GM21825 (cell line): ENCODE data around the gene SLC2A10.

Source experiments
- ATAC-seq: cut with Tn5 transposase; IDR thresholded peaks from one replicate; pipeline ENCODE4 v1.9.1; 2021; ENCODE audit warnings: mild to moderate bottlenecking, moderate library complexity; ENCODE audit not compliant: unreplicated experiment

Gene SLC2A10

GRCh38 chr20:46681032-46681854 is 28.2 kb upstream of the SLC2A10 start:
- no peak for ATAC-seq

- ATAC-seq, result no peak
Observed at GRCh38 chr20:46682063-46682821, 27.2 kb upstream of the SLC2A10 start.

GRCh38 chr20:46683011-46683667 is 26.3 kb upstream of the SLC2A10 start:
- no peak for ATAC-seq

- ATAC-seq, result no peak
Observed at GRCh38 chr20:46683668-46683938, 25.8 kb upstream of the SLC2A10 start.

- ATAC-seq, result no peak
Observed at GRCh38 chr20:46683939-46684750, 25.3 kb upstream of the SLC2A10 start.

- no peak for ATAC-seq
Observed at GRCh38 chr20:46688151-46689081, 21.0 kb upstream of the SLC2A10 start.

- peak; percentile 84 for ATAC-seq
Observed at GRCh38 chr20:46689082-46689753, 20.2 kb upstream of the SLC2A10 start, which contains the start of gene TP53RK. TP53RK (minus strand) TSS chr20:46689444; CDS start chr20:46689414, 30 bp downstream.

- ATAC-seq, result no peak
Observed at GRCh38 chr20:46689754-46690085, 19.7 kb upstream of the SLC2A10 start.

- ATAC-seq, result no peak
Observed at GRCh38 chr20:46690219-46691106, 19.0 kb upstream of the SLC2A10 start.

GRCh38 chr20:46691196-46691595 is 18.3 kb upstream of the SLC2A10 start:
- no peak for ATAC-seq

- ATAC-seq, result no peak
Observed at GRCh38 chr20:46694484-46694883, 15.0 kb upstream of the SLC2A10 start.

GRCh38 chr20:46695892-46696291 is 13.6 kb upstream of the SLC2A10 start:
- no peak for ATAC-seq

- no peak for ATAC-seq
Observed at GRCh38 chr20:46696791-46697279, 12.6 kb upstream of the SLC2A10 start.

GRCh38 chr20:46698788-46699187 is 10.7 kb upstream of the SLC2A10 start:
- ATAC-seq, result no peak

- no peak for ATAC-seq
Observed at GRCh38 chr20:46699651-46700359, 9.6 kb upstream of the SLC2A10 start.

GRCh38 chr20:46700481-46700880 is 9.0 kb upstream of the SLC2A10 start:
- no peak for ATAC-seq

GRCh38 chr20:46701057-46701456 is 8.4 kb upstream of the SLC2A10 start:
- ATAC-seq, result no peak

GRCh38 chr20:46701556-46701955 is 7.9 kb upstream of the SLC2A10 start:
- ATAC-seq, result no peak
